Nephron (organoid): ENCODE data around the gene PCCA.
"Not testable (repeated sequence)": the region's sequence is repeated elsewhere in the genome, so short reads cannot be mapped to it uniquely, and the experiment has no call there.

Experiments
- H3K27ac Mint-ChIP-seq, 3 experiments: 2 replicates each; pipeline ENCODE4 v1.8.0; 2020; ENCODE audit warnings: mixed read lengths in 3 of 3, mild to moderate bottlenecking in 2 of 3, moderate library complexity in 1 of 3
- H3K27me3 Mint-ChIP-seq: 2 replicates; pipeline ENCODE4 v1.8.0; 2021; ENCODE audit warnings: low read depth, mild to moderate bottlenecking, moderate library complexity, mixed read lengths
- H3K36me3 Mint-ChIP-seq: 2 replicates; pipeline ENCODE4 v1.8.0; 2020; ENCODE audit warnings: low read depth, mixed read lengths
- H3K4me1 Mint-ChIP-seq: 2 replicates; pipeline ENCODE4 v1.8.0; 2020; ENCODE audit warnings: mixed read lengths
- H3K4me3 Mint-ChIP-seq, 3 experiments: 2 replicates each; pipeline ENCODE4 v1.8.0; 2020; ENCODE audit warnings: mild to moderate bottlenecking in 3 of 3, mixed read lengths in 3 of 3, moderate library complexity in 2 of 3
- H3K9me3 Mint-ChIP-seq: 2 replicates; pipeline ENCODE4 v1.8.0; 2020; ENCODE audit warnings: mixed read lengths
- TF ChIP-seq, protein P1 (sequence below), 3 experiments: fragments of 200-600 bp; sonication (generic); IDR thresholded peaks; one replicate each; pipeline ENCODE4 v1.5.0; 2021; ENCODE audit warnings: antibody characterized with exemption in 3 of 3; ENCODE audit not compliant: unreplicated experiment in 3 of 3

Gene PCCA

GRCh38 chr13:100523411-100523810 is 434.5 kb downstream of the PCCA start:
- Mint-ChIP-seq H3K9me3 (no peaks in the 10 kb centered on the region), H3K36me3 (peaks cover 19% of the 10 kb centered on the region), H3K4me1 (peaks cover 23% of the 10 kb centered on the region), H3K27ac (no peak overlapping the region), H3K4me3 (no peak overlapping the region), H3K27me3 (peaks cover 10% of the 10 kb centered on the region)
- TF ChIP-seq, protein P1, sequence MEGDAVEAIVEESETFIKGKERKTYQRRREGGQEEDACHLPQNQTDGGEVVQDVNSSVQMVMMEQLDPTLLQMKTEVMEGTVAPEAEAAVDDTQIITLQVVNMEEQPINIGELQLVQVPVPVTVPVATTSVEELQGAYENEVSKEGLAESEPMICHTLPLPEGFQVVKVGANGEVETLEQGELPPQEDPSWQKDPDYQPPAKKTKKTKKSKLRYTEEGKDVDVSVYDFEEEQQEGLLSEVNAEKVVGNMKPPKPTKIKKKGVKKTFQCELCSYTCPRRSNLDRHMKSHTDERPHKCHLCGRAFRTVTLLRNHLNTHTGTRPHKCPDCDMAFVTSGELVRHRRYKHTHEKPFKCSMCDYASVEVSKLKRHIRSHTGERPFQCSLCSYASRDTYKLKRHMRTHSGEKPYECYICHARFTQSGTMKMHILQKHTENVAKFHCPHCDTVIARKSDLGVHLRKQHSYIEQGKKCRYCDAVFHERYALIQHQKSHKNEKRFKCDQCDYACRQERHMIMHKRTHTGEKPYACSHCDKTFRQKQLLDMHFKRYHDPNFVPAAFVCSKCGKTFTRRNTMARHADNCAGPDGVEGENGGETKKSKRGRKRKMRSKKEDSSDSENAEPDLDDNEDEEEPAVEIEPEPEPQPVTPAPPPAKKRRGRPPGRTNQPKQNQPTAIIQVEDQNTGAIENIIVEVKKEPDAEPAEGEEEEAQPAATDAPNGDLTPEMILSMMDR (IDR thresholded peaks at IDR 0.05; ENCODE audit: unreplicated experiment in 3 of 3): no peak

DNA sequence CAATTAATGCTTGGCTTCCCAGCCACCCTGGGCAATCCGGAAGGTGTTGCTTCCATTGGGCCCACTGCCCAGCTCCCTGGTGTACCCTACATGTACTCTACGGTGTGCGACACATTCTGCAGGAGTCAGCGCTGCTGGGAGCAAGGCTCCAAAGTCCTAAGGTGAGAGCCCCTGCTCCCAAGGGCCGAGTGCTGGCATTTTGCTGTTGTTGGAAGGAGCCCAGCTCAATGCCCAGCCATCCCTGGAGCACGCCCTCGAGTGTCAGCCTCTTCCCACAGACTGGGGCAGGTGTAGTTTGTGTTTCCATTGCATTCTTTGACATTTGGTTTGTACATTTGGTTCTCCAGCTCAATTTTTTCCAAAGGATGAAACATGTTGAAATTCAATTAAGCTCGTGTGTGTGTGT is 435.1 kb downstream of the PCCA start:
- H3K27ac Mint-ChIP-seq: no peak overlapping the region
- H3K9me3 Mint-ChIP-seq: no peaks in the 10 kb centered on the region
- TF ChIP-seq, protein P1 (IDR thresholded peaks at IDR 0.05; ENCODE audit: unreplicated experiment in 3 of 3): no peak
- H3K36me3 Mint-ChIP-seq: peaks cover 25% of the 10 kb centered on the region
- H3K4me3 Mint-ChIP-seq: no peak overlapping the region
- peaks cover 10% of the 10 kb centered on the region for H3K27me3 Mint-ChIP-seq
- peaks cover 23% of the 10 kb centered on the region for H3K4me1 Mint-ChIP-seq

DNA sequence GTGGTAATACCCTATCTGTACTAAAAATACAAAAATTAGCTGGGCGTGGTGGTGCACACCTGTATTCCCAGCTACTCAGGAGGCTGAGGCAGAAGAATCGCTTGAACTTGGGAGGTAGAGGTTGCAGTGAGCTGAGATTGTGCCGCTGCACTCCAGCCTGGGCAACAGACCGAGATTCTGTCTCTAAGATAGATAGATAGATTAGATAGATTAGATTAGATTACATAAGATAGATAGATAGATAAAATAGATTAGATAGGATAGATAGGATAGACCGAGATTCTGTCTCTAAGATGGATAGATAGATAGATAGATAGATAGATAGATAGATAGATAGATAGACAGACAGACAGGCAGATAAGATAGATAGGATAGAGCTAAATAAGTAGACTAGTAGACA is 435.8 kb downstream of the PCCA start:
- Mint-ChIP-seq H3K4me1 (peaks cover 23% of the 10 kb centered on the region), H3K27me3 (peaks cover 10% of the 10 kb centered on the region), H3K36me3 (peaks cover 31% of the 10 kb centered on the region)
- not testable (repeated sequence) for H3K9me3 Mint-ChIP-seq, H3K4me3 Mint-ChIP-seq, H3K27ac Mint-ChIP-seq

GRCh38 chr13:100525453-100526317 is 436.8 kb downstream of the PCCA start:
- H3K4me3 Mint-ChIP-seq: no peak overlapping the region
- TF ChIP-seq, protein P1 (IDR thresholded peaks at IDR 0.05; ENCODE audit: unreplicated experiment in 3 of 3): no peak
- H3K9me3 Mint-ChIP-seq: no peaks in the 10 kb centered on the region
- no peak overlapping the region for H3K27ac Mint-ChIP-seq
- peaks cover 40% of the 10 kb centered on the region for H3K36me3 Mint-ChIP-seq
- peaks cover 30% of the 10 kb centered on the region for H3K4me1 Mint-ChIP-seq
- H3K27me3 Mint-ChIP-seq: peaks cover 10% of the 10 kb centered on the region

DNA sequence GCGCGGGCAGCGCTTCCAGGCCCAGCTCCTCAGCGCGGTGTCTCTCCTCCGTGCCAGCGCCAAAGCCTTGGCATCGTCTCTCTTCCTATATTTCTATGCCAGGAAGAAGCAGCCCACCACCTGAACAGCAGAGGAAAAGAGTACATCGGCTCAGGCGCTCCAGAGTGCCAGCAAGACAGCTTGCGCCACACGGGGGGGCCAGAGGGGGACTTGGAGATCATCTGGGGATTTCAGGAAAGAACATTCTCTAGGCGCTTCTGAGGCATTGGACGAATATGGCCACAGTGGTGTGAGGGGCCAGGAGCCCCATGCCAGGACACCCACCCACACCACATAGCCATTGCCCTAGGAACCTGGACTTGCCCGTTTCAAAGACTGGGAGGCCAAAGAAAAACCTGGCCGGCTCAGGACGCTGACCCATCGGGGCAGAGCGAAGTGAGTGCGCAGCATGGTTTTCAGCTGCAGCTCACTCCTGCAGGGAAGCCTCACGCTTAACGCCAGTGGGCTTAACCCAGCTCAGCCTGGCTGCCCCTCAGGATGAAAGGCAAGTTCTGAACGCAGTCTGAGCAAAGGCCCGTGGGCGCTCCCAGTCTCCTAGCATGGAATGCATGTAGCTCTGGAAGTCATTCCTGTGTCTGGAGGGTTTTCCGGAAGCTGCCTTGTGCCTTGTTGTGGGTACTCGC is 437.6 kb downstream of the PCCA start:
- Mint-ChIP-seq H3K4me1 (peaks cover 28% of the 10 kb centered on the region), H3K27ac (no peak overlapping the region), H3K9me3 (no peaks in the 10 kb centered on the region), H3K27me3 (peaks cover 7% of the 10 kb centered on the region), H3K36me3 (peaks cover 44% of the 10 kb centered on the region), H3K4me3 (no peak overlapping the region)
- TF ChIP-seq, protein P1 (IDR thresholded peaks at IDR 0.05; ENCODE audit: unreplicated experiment in 3 of 3): no peak

- peaks cover 6% of the 10 kb centered on the region for H3K27me3 Mint-ChIP-seq
- TF ChIP-seq, protein P1 (IDR thresholded peaks at IDR 0.05; ENCODE audit: unreplicated experiment in 3 of 3): no peak
- no peaks in the 10 kb centered on the region for H3K9me3 Mint-ChIP-seq
- H3K27ac Mint-ChIP-seq: no peak overlapping the region
- H3K36me3 Mint-ChIP-seq: peaks cover 48% of the 10 kb centered on the region
- no peak overlapping the region for H3K4me3 Mint-ChIP-seq
- H3K4me1 Mint-ChIP-seq: peaks cover 21% of the 10 kb centered on the region
Observed at GRCh38 chr13:100527644-100528043, 438.8 kb downstream of the PCCA start.
